ENCODE results near the gene TMEM97.

TMEM97 gene

DNA sequence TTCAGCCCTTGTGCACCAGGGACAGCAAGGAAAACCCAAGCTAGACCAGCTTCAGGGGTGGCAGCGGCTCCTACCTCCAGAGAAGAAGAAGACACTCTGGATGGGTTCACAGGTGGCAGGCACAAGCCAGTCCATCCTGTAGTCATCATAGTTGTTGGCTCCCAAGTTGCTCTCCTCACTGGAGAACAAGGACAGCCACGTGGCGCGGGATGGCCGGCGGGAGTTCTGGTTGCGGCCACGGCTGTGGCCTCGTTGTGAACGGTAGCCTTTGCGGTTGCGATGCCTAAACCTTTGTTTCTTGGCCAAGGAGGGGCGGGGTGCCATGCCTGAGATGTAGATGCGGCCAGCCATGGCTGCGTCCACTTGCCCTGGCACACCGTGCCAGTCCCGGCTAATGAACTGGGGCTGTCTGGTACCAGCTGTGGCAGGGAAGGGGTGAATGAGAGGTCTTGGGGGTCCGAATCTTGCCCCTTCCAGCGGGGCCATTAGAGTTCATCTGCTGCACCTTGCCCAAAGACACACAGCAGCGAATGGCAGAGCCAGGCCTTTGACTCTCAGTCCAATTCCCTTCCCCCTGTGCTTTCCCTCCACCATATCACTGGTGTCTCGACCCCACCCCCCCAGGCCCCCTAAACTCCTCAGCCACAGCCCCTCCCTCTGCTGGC lies 48.8 kb downstream of the TMEM97 start:
- DNase-seq: no peak

DNA sequence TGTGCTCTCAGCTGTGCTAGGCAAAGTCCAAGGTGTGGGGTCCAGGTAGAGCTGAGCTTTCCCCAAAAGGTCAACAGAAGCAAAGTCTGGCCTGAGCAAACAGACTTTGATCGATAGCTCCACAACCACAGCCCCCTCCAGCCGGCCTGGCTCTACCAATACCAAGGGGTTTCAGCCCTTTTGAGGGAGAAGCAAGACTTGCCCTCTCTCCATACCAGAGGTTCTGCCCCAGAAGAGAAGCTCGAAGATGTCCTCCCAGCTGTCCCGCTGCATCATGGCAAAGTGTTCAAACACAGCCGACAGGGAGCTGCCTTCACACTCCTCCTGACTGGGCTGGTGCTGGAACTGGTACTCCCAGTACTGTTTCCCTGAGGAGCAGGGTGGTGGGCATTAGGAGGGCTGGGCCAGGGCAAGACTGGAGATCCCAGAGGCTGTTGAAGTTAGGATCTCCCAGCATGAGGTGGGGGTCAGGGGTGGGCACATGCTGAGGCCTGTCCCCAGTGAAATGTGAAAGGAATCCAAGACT lies 49.4 kb downstream of the TMEM97 start:
- DNase-seq: no peak

DNA sequence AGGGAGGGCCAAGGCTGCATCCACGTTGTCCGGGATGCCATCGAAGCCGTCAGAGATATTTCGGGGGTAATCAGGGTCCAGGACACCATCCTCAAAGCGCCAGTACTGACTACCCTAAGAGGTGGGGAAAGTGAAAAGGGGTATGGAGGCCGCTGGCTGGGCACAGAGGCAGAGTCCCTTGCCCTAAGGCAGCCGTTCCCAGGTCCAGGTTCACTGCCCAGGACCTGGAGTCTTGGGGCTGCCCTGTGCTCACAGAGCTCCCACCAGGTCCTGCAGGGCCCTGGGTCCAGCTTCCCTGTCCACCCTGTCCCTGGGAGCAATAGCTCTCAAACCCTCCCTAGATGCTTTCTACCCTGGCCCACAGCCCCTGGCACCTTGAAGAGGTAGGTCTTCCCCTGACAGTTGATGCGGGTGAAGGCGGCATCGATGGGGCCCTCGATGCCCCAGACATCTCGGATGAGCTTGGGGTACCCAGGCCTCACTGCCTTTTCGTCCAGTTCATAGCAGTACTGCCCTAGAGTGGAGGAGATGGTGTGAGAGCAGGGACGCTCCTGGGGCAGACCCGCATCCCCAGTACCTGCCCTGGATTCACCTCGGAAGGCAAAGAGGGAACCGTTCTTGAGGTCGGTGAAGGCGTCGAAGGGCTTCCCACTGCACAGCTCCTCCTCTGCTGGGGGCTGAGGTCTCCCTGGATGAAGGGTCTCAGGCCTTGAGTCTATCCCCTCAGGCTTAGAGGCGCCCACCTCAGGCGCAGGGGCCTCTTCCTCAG lies 50.1 kb downstream of the TMEM97 start:
- no peak for DNase-seq

DNA sequence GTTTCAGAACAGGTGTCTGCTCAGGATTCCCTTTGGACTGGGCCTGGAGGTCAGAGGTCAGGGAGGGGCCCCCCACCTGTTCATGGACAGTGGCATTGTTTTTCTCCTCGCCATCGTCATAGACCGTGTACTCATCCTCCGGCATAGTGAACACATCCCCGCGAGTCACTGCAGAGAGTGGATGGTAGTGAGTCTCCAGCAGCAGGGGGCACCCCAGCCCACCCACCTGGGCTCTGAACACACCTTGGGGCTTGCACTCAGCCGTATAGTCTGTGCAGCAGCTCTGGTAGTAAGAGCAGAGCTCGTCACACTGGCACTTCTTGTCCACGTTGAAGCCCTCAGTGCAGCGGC lies 50.7 kb downstream of the TMEM97 start:
- peak in 1 of 2 experiments; percentile 37 for DNase-seq

DNA sequence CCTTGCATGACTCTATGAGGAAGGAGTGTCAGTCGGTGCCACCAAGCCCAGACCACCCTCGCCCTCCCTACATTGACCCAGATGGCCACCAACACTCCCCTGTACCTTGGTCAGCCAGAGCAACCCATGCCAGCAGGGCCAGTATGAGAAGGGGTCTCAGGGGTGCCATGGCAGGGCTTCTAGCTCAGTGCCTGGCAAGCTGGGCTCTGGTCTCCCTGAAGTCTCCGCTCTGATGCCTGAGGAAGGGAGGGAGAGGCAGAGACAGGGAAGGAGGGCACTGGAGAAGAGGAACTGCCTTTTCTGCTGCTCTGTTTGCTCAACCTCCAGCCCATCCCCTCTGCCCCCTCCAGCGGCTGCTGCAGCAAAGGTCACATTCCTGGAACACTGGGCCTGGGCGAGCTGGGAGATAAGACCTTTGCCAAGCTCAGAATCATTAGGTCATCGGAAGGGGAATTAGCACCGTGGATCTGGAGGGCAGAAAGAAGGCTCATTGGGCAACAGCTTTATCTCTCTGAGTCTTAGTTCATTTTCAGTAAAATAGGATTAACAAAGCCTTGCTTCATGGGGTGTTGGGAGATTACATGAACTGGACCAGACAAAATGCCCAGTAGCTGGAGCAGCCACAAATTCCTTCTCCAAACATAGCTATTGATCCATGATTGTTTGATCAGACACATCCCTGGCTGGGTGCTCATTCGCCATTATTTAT lies 51.2 kb downstream of the TMEM97 start, which contains the start of gene VTN:
VTN (minus strand) TSS at position 273 of the 709 bp plus-strand sequence; CDS start at position 169, 104 bp downstream.
- peak in 1 of 2 experiments; percentile 37 for DNase-seq

DNA sequence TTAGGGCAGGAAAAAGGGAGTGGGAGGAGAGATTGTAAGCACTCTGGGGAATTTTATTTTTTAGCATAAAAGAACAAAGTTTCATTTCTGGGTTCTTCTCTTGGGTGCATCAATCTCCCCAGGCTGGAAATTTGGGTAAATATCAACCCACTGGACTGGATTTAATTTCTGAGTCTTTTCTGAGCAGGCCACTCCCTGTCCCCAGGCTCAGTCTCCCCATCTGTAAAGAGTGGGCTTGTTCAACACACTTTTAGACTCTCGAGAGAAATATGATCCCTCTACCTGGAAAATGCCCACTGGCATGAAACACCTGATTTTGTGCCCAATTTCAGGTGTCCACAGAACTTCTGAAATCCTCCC lies 51.7 kb downstream of the TMEM97 start:
- DNase-seq: no peak

DNA sequence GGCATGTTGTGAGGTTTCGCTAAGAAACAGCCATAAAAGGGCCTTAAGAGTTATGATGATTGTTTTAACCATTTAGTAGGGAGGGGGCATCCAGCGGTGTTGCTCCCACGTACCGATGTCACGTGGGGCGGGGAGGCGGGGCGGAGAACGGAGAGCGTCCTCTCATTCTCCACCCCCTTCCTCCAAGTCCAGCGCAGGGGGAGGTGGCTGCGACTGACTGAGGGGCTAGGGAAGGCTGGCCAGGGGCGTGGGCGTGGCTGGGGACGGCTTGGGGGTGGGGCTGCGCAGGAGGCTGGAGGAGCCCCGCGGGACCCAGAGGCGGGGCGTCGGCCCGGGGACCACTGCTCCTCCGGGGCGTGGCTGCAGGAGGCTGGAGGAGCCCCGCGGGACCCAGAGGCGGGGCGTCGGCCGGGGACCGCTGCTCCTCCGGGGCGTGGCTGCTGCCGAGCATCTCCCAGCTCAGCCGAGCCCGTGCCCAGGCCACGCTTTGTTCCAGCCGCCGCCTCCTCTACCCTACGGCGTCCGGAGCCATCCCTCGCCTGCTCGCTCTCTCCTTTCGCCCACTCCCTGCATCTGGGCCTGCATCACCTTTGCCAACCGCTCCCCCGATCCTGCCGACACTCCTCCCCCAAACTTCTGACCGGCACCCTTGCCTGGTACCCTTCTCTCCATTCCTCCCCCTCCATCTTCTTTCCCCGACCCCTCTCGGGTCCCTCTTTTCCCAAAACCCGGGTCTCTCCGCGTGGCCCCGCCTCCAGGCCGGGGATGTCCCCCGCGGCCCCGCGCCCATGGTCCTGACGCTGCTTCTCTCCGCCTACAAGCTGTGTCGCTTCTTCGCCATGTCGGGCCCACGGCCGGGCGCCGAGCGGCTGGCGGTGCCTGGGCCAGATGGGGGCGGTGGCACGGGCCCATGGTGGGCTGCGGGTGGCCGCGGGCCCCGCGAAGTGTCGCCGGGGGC lies 52.5 kb downstream of the TMEM97 start, which contains the start of gene SARM1:
SARM1 (plus strand) TSS at position 450 of the 958 bp plus-strand sequence; CDS start at position 789, 339 bp downstream.
- DNase-seq: peak; percentile 90 to 99

DNA sequence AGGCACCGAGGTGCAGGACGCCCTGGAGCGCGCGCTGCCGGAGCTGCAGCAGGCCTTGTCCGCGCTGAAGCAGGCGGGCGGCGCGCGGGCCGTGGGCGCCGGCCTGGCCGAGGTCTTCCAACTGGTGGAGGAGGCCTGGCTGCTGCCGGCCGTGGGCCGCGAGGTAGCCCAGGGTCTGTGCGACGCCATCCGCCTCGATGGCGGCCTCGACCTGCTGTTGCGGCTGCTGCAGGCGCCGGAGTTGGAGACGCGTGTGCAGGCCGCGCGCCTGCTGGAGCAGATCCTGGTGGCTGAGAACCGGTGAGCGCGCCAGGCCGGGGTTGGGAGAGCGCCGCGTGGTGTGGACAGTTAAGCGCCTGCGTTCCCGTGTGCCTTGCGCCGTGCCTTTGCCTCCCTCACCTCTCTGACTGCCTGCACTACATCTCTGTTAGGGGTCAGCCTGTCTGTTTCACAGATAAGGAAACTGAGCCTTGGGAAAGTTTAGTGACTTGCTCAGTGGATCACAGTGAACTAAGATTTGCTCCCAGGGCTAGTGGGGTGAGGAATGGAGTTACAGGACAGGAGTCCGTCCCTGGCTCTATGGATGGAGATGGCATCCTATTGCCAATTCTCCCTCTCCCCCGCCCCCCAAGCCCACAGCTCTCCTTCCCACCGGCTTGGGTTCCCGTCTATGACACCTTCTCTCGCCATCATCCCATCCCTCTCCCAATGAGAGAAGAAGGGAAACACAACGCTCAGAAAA lies 53.4 kb downstream of the TMEM97 start:
- peak in 1 of 2 experiments; percentile 77 for DNase-seq

DNA sequence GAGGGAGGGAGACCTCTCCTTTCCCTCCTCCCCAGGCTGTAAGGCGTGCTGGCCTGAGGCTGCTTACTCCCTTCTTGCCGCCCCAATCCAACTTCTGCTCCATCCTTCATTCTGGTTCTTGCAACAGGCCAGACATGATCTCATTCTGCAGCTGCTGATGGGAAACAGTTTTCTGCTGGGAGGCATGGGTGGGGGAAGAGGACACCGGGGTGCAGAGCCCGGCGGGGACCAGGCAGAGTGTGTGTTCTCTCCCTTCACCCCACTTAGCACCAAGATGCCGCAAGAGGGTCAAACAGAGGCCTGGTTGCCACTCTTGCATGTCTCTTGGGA lies 53.9 kb downstream of the TMEM97 start:
- DNase-seq: no peak

All from NCI-H526 (cell line).